ENCODE data around the gene RIMKLB.

Gene RIMKLB

GRCh38 chr12:8779281-8779680 is 81.5 kb downstream of the RIMKLB start:
- no peaks in the 10 kb centered on the region for H3K79me2 ChIP-seq (ENCODE audit: control insufficient read depth, insufficient read depth, low read length, poor library complexity)
- H4K91ac ChIP-seq (ENCODE audit: low read depth, low read length): no peak overlapping the region
- H3K27me3 ChIP-seq (ENCODE audit: insufficient read depth, low read length): no peaks in the 10 kb centered on the region
- no peak overlapping the region for H3K4me3 ChIP-seq (ENCODE audit: low read depth, low read length)
- H3K4me1 ChIP-seq (ENCODE audit: control insufficient read depth in 1 of 2, insufficient read depth in 2 of 2, low read length in 2 of 2): no peaks in the 10 kb centered on the region
- no peak overlapping the region for H3K4me2 ChIP-seq (ENCODE audit: low read length)
- peak overlapping the region; percentile 51 for H4K12ac ChIP-seq (ENCODE audit: low read depth, low read length)
- peaks cover 8 to 18% of the 10 kb centered on the region in 2 experiments for H3K36me3 ChIP-seq (ENCODE audit: control insufficient read depth in 1 of 2, insufficient read depth in 2 of 2, low read length in 2 of 2)
- H2AK5ac ChIP-seq (ENCODE audit: low read length): no peak overlapping the region
- no peak overlapping the region for H2BK12ac ChIP-seq (ENCODE audit: low read length)
- no peaks in the 10 kb centered on the region for H3K9me3 ChIP-seq (ENCODE audit: insufficient read depth, low read depth, low read length)
- no peak overlapping the region for H4K8ac ChIP-seq (ENCODE audit: low read depth, low read length)
- H3K14ac ChIP-seq (ENCODE audit: low read length): no peak overlapping the region
- no peak overlapping the region for H2AFZ ChIP-seq (ENCODE audit: insufficient read depth, low read length, poor library complexity)
- H3K9ac ChIP-seq (ENCODE audit: low read length): no peak overlapping the region
- no CpG with 5 or more reads among the region's 4 CpGs for WGBS (ENCODE audit: extremely low coverage, insufficient coverage, insufficient read length)
- H3K18ac ChIP-seq (ENCODE audit: low read length): no peak overlapping the region
- no peak overlapping the region for H3K23ac ChIP-seq (ENCODE audit: low read length)
- no peak for DNase-seq
- no peak overlapping the region for H3K4ac ChIP-seq (ENCODE audit: low read depth, low read length)
- H2BK120ac ChIP-seq (ENCODE audit: insufficient read depth, low read length, poor library complexity): no peak overlapping the region
- no peaks in the 10 kb centered on the region for H3K79me1 ChIP-seq (ENCODE audit: low read length)
- H3K27ac ChIP-seq (ENCODE audit: low read depth, low read length): no peak overlapping the region
- no peak overlapping the region for H2BK5ac ChIP-seq (ENCODE audit: low read depth, low read length, poor library complexity)

- Histone ChIP-seq H2BK12ac (ENCODE audit: low read length) (no peak overlapping the region), H3K27me3 (ENCODE audit: insufficient read depth, low read length) (no peaks in the 10 kb centered on the region), H3K36me3 (ENCODE audit: control insufficient read depth in 1 of 2, insufficient read depth in 2 of 2, low read length in 2 of 2) (peaks cover 8 to 20% of the 10 kb centered on the region in 2 experiments), H4K8ac (ENCODE audit: low read depth, low read length) (no peak overlapping the region), H2BK5ac (ENCODE audit: low read depth, low read length, poor library complexity) (no peak overlapping the region), H3K27ac (ENCODE audit: low read depth, low read length) (no peak overlapping the region), H3K23ac (ENCODE audit: low read length) (no peak overlapping the region), H3K14ac (ENCODE audit: low read length) (no peak overlapping the region), H3K79me2 (ENCODE audit: control insufficient read depth, insufficient read depth, low read length, poor library complexity) (no peaks in the 10 kb centered on the region), H3K9me3 (ENCODE audit: insufficient read depth, low read depth, low read length) (no peaks in the 10 kb centered on the region), H2AFZ (ENCODE audit: insufficient read depth, low read length, poor library complexity) (no peak overlapping the region), H3K4ac (ENCODE audit: low read depth, low read length) (no peak overlapping the region), H4K91ac (ENCODE audit: low read depth, low read length) (no peak overlapping the region), H3K4me1 (ENCODE audit: control insufficient read depth in 1 of 2, insufficient read depth in 2 of 2, low read length in 2 of 2) (no peaks in the 10 kb centered on the region), H3K4me2 (ENCODE audit: low read length) (no peak overlapping the region), H2BK120ac (ENCODE audit: insufficient read depth, low read length, poor library complexity) (no peak overlapping the region), H3K4me3 (ENCODE audit: low read depth, low read length) (no peak overlapping the region), H3K18ac (ENCODE audit: low read length) (no peak overlapping the region), H3K79me1 (ENCODE audit: low read length) (no peaks in the 10 kb centered on the region), H2AK5ac (ENCODE audit: low read length) (no peak overlapping the region), H3K9ac (ENCODE audit: low read length) (no peak overlapping the region), H4K12ac (ENCODE audit: low read depth, low read length) (no peak overlapping the region)
- WGBS (ENCODE audit: extremely low coverage, insufficient coverage, insufficient read length): no CpG with 5 or more reads among the region's 2 CpGs
- DNase-seq: peak in 1 of 2 donors; percentile 25
Measured at GRCh38 chr12:8779862-8780261, 82.1 kb downstream of the RIMKLB start.

GRCh38 chr12:8780389-8780788 is 82.6 kb downstream of the RIMKLB start:
- H2BK5ac ChIP-seq (ENCODE audit: low read depth, low read length, poor library complexity): no peak overlapping the region
- no peak overlapping the region for H3K4me2 ChIP-seq (ENCODE audit: low read length)
- H4K12ac ChIP-seq (ENCODE audit: low read depth, low read length): no peak overlapping the region
- H3K4me1 ChIP-seq (ENCODE audit: control insufficient read depth in 1 of 2, insufficient read depth in 2 of 2, low read length in 2 of 2): no peaks in the 10 kb centered on the region
- H3K27ac ChIP-seq (ENCODE audit: low read depth, low read length): no peak overlapping the region
- 100% methylated on average over 1 of the region's 1 CpG for WGBS (ENCODE audit: extremely low coverage, insufficient coverage, insufficient read length)
- H3K4me3 ChIP-seq (ENCODE audit: low read depth, low read length): no peak overlapping the region
- H3K9ac ChIP-seq (ENCODE audit: low read length): no peak overlapping the region
- H4K91ac ChIP-seq (ENCODE audit: low read depth, low read length): no peak overlapping the region
- H3K14ac ChIP-seq (ENCODE audit: low read length): no peak overlapping the region
- H3K23ac ChIP-seq (ENCODE audit: low read length): no peak overlapping the region
- no peak overlapping the region for H4K8ac ChIP-seq (ENCODE audit: low read depth, low read length)
- H3K18ac ChIP-seq (ENCODE audit: low read length): no peak overlapping the region
- no peak overlapping the region for H2AK5ac ChIP-seq (ENCODE audit: low read length)
- no peak overlapping the region for H2BK12ac ChIP-seq (ENCODE audit: low read length)
- H3K79me1 ChIP-seq (ENCODE audit: low read length): no peaks in the 10 kb centered on the region
- H2BK120ac ChIP-seq (ENCODE audit: insufficient read depth, low read length, poor library complexity): no peak overlapping the region
- H2AFZ ChIP-seq (ENCODE audit: insufficient read depth, low read length, poor library complexity): no peak overlapping the region
- no peaks in the 10 kb centered on the region for H3K9me3 ChIP-seq (ENCODE audit: insufficient read depth, low read depth, low read length)
- no peak overlapping the region for H3K4ac ChIP-seq (ENCODE audit: low read depth, low read length)
- peak; percentile 30 to 62 for DNase-seq
- H3K79me2 ChIP-seq (ENCODE audit: control insufficient read depth, insufficient read depth, low read length, poor library complexity): no peaks in the 10 kb centered on the region
- no peaks in the 10 kb centered on the region for H3K27me3 ChIP-seq (ENCODE audit: insufficient read depth, low read length)
- peaks cover 8 to 20% of the 10 kb centered on the region in 2 experiments for H3K36me3 ChIP-seq (ENCODE audit: control insufficient read depth in 1 of 2, insufficient read depth in 2 of 2, low read length in 2 of 2)

- H3K4ac ChIP-seq (ENCODE audit: low read depth, low read length): no peak overlapping the region
- H3K79me2 ChIP-seq (ENCODE audit: control insufficient read depth, insufficient read depth, low read length, poor library complexity): no peaks in the 10 kb centered on the region
- no peak overlapping the region for H2AK5ac ChIP-seq (ENCODE audit: low read length)
- no peak overlapping the region for H3K27ac ChIP-seq (ENCODE audit: low read depth, low read length)
- H3K4me3 ChIP-seq (ENCODE audit: low read depth, low read length): no peak overlapping the region
- no CpG with 5 or more reads among the region's 2 CpGs for WGBS (ENCODE audit: extremely low coverage, insufficient coverage, insufficient read length)
- H3K18ac ChIP-seq (ENCODE audit: low read length): no peak overlapping the region
- no peak overlapping the region for H4K12ac ChIP-seq (ENCODE audit: low read depth, low read length)
- no peak overlapping the region for H4K91ac ChIP-seq (ENCODE audit: low read depth, low read length)
- no peak overlapping the region for H2BK12ac ChIP-seq (ENCODE audit: low read length)
- no peak overlapping the region for H4K8ac ChIP-seq (ENCODE audit: low read depth, low read length)
- H3K14ac ChIP-seq (ENCODE audit: low read length): no peak overlapping the region
- H3K9me3 ChIP-seq (ENCODE audit: insufficient read depth, low read depth, low read length): peaks cover 3% of the 10 kb centered on the region
- no peaks in the 10 kb centered on the region for H3K27me3 ChIP-seq (ENCODE audit: insufficient read depth, low read length)
- peaks cover 8 to 20% of the 10 kb centered on the region in 2 experiments for H3K36me3 ChIP-seq (ENCODE audit: control insufficient read depth in 1 of 2, insufficient read depth in 2 of 2, low read length in 2 of 2)
- H2BK5ac ChIP-seq (ENCODE audit: low read depth, low read length, poor library complexity): no peak overlapping the region
- H2BK120ac ChIP-seq (ENCODE audit: insufficient read depth, low read length, poor library complexity): no peak overlapping the region
- H3K79me1 ChIP-seq (ENCODE audit: low read length): no peaks in the 10 kb centered on the region
- H3K23ac ChIP-seq (ENCODE audit: low read length): peak overlapping the region; percentile 40
- no peak overlapping the region for H3K4me2 ChIP-seq (ENCODE audit: low read length)
- no peaks in the 10 kb centered on the region for H3K4me1 ChIP-seq (ENCODE audit: control insufficient read depth in 1 of 2, insufficient read depth in 2 of 2, low read length in 2 of 2)
- no peak overlapping the region for H2AFZ ChIP-seq (ENCODE audit: insufficient read depth, low read length, poor library complexity)
- DNase-seq: no peak
- no peak overlapping the region for H3K9ac ChIP-seq (ENCODE audit: low read length)
Measured at GRCh38 chr12:8781381-8782127, 83.8 kb downstream of the RIMKLB start.

All from trophoblast cell (in vitro differentiated cells and primary cell).